RWPE2 (cell line): Measurements from ENCODE around the gene SHQ1.

Experiments used
- ATAC-seq: fragments of 200-7000 bp; cut with Tn5 transposase; 3 replicates; pipeline ENCODE4 v1.9.1; 2021; ENCODE audit warnings: low read depth
- DNase-seq: peaks from one replicate; pipeline ENCODE4 v3.0.0-alpha.2; 2020; ENCODE audit warnings: low spot score
- H3K27ac ChIP-seq: fragments of 450-650 bp; 2 replicates; pipeline ENCODE4 v1.5.1; 2017; ENCODE audit warnings: mild to moderate bottlenecking; ENCODE audit not compliant: poor library complexity, severe bottlenecking
- H3K27me3 ChIP-seq: fragments of 250-450 bp; sonication (Bioruptor Pico); 2 replicates; pipeline ENCODE4 v1.5.1; 2021; ENCODE audit warnings: mild to moderate bottlenecking, moderate library complexity; ENCODE audit not compliant: insufficient read depth, poor library complexity, severe bottlenecking
- H3K36me3 ChIP-seq: fragments of 250-450 bp; sonication (Bioruptor Pico); 2 replicates; pipeline ENCODE4 v1.5.1; 2020; ENCODE audit warnings: low read depth, mild to moderate bottlenecking, moderate library complexity
- H3K4me1 ChIP-seq: fragments of 250-450 bp; sonication (Bioruptor Pico); 2 replicates; pipeline ENCODE4 v1.5.1; 2021; ENCODE audit warnings: mild to moderate bottlenecking, moderate library complexity; ENCODE audit not compliant: insufficient read depth, poor library complexity, severe bottlenecking
- H3K4me3 ChIP-seq: fragments of 250-450 bp; sonication (Bioruptor Pico); 2 replicates; pipeline ENCODE4 v1.5.1; 2021; ENCODE audit warnings: mild to moderate bottlenecking, moderate library complexity; ENCODE audit not compliant: severe bottlenecking
- H3K9me3 ChIP-seq: fragments of 250-450 bp; sonication (Bioruptor Pico); 2 replicates; pipeline ENCODE4 v1.5.1; 2021; ENCODE audit warnings: mild to moderate bottlenecking, moderate library complexity; ENCODE audit not compliant: severe bottlenecking
- TF ChIP-seq, protein P1 (sequence below): fragments of 450-650 bp; IDR thresholded peaks from one replicate; pipeline ENCODE4 v1.5.1; 2017; ENCODE audit warnings: mild to moderate bottlenecking, moderate library complexity; ENCODE audit not compliant: poor library complexity, severe bottlenecking

SHQ1 gene

DNA sequence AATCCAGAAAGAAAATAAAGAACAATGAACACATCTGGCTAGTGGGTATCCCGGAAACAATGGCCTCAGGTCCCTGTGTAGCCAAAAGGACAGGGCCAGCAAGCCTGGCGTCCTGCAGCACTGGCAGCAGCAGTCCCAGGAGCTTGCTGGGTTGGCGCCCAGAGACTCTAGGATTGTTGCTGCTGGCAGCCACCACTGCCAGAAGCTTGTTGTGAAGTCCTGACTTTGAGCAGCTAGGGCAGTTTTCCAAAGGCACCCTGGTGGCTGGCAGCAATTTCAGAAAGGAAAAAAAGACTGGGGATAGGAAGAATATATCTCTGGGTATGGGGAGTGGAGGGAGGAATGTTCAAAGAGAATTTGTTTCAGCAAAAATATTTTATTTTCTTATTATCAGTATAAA is 11.3 kb downstream of the SHQ1 start:
- Histone ChIP-seq H3K9me3 (no peaks in the 10 kb centered on the region), H3K4me1 (no peaks in the 10 kb centered on the region), H3K27me3 (no peaks in the 10 kb centered on the region), H3K27ac (no peak overlapping the region), H3K36me3 (peaks cover 54% of the 10 kb centered on the region), H3K4me3 (no peak overlapping the region)
- no peak for ATAC-seq
- TF ChIP-seq, protein P1, sequence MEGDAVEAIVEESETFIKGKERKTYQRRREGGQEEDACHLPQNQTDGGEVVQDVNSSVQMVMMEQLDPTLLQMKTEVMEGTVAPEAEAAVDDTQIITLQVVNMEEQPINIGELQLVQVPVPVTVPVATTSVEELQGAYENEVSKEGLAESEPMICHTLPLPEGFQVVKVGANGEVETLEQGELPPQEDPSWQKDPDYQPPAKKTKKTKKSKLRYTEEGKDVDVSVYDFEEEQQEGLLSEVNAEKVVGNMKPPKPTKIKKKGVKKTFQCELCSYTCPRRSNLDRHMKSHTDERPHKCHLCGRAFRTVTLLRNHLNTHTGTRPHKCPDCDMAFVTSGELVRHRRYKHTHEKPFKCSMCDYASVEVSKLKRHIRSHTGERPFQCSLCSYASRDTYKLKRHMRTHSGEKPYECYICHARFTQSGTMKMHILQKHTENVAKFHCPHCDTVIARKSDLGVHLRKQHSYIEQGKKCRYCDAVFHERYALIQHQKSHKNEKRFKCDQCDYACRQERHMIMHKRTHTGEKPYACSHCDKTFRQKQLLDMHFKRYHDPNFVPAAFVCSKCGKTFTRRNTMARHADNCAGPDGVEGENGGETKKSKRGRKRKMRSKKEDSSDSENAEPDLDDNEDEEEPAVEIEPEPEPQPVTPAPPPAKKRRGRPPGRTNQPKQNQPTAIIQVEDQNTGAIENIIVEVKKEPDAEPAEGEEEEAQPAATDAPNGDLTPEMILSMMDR: no peak
- DNase-seq: no peak

DNA sequence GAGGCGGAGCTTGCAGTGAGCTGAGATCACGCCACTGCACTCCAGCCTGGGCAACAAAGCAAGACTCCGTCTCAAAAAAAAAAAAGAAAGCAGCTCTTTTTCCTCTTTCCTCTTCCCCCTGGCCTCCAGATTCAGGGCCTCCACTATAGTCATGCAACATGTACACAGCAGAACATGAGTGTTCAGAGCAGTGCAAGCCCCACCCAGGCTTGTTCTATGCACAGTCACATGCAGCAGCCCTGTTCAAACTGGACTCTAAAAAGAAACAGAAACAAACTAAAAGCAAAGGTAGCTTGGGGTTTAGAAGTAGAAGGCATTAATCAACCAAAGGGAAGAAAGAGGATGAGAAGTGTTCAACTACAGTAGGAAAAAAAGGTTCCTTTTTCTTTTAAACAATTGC is 11.8 kb downstream of the SHQ1 start:
- ATAC-seq (no peak), DNase-seq (no peak)
- H3K27me3 ChIP-seq: no peaks in the 10 kb centered on the region
- no peaks in the 10 kb centered on the region for H3K9me3 ChIP-seq
- H3K27ac ChIP-seq: no peak overlapping the region
- TF ChIP-seq, protein P1: no peak
- H3K4me1 ChIP-seq: no peaks in the 10 kb centered on the region
- peaks cover 53% of the 10 kb centered on the region for H3K36me3 ChIP-seq
- H3K4me3 ChIP-seq: no peak overlapping the region

DNA sequence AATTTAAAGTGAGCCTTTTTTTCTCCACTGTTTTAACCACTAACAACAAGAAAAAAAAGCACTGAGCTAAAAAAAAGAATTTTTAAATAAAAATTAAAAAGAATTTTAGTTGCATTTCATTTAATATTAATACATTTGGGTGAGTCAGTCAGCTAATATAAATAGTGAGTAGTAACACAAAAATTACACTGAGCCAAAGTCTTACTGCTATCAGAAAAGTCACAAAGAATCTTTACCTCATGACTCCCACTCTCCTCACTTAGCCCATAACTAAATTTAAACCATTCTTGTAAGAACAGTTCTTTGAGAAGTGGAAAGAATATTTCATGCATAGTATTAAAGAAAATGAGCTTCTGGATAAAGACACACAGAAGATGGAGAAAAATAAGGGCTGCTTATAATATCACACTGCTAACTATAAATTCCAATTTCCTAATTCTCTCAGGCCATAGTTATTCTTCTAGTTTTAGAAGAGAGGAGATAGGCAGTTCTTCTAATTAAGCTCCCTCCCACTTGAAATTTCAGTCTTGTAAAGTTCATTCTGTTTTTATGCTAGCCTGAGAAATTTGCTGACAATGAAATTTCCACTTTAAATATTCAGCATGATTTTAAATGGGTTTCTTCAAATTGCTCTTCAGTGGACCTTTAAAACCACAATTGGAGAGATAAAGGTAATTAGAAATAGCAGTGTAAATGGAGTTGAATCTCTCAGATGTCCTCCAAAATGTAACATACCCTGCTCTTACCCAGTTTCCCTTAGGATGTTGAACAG is 17.6 kb downstream of the SHQ1 start:
- peaks cover 13% of the 10 kb centered on the region for H3K36me3 ChIP-seq
- H3K27me3 ChIP-seq: no peaks in the 10 kb centered on the region
- ATAC-seq (no peak), DNase-seq (no peak)
- no peaks in the 10 kb centered on the region for H3K4me1 ChIP-seq
- no peaks in the 10 kb centered on the region for H3K9me3 ChIP-seq
- no peak overlapping the region for H3K4me3 ChIP-seq
- no peak overlapping the region for H3K27ac ChIP-seq
- TF ChIP-seq, protein P1: no peak

DNA sequence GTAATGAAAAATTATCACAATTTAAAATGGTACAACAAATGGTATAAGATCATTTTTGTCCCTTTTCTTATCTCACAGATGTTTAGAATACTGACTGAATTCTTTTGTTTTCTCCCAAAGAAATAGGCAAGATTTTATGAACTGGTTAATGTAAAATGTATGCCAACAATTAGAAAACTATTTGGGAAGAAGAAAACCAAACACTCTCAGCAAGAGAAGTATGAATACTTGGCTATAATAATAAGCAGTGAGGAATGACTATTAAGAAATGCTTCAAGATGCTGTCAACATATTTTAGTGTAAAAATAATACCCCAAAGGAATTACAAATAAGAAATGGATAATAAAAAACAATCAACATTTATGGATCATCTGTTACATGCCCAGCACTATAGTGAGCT is 18.5 kb downstream of the SHQ1 start:
- Histone ChIP-seq H3K9me3 (no peaks in the 10 kb centered on the region), H3K36me3 (peaks cover 13% of the 10 kb centered on the region), H3K27ac (no peak overlapping the region), H3K4me3 (no peak overlapping the region), H3K4me1 (no peaks in the 10 kb centered on the region), H3K27me3 (no peaks in the 10 kb centered on the region)
- no peak for ATAC-seq
- TF ChIP-seq, protein P1: no peak
- DNase-seq: no peak

DNA sequence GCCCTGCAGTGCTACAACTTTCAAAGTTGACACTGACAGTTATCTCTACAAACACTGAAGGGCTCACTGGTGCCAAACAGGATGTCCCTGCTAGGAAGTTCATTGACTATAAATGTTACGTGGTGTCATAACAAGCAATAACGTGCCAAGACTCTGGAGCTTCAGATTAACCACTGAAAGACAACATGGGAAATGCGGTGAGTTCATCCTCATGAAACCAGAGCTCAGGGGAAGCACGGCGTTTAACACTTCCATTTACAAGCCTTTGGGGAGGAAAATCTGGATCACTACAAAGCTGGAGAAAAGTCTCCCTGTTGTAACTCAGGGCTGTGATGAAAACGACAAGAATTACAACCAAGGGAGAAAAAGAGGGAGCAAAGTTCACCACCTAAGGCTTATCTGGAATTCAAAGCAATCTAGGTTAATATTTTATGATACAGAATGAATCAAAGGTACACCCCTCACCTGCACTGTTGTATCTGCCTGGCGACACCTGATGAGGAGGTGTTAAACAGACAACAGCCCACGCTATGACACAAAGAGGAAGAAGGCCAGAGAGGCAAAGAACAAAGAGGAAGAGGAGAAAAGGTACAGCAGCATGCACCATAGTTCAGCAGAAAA is 27.0 kb downstream of the SHQ1 start:
- Histone ChIP-seq H3K27ac (no peak overlapping the region), H3K27me3 (no peaks in the 10 kb centered on the region), H3K4me1 (peaks cover 26% of the 10 kb centered on the region), H3K9me3 (no peaks in the 10 kb centered on the region), H3K36me3 (peaks cover 16% of the 10 kb centered on the region), H3K4me3 (no peak overlapping the region)
- DNase-seq (no peak), ATAC-seq (peak; percentile 26; the same call in 2 of the 3 replicates)
- TF ChIP-seq, protein P1: no peak
